Subcutaneous abdominal adipose tissue (tissue), 5 donors: Measurements from ENCODE around the gene KPNB1.

Source experiments
- H3K27ac ChIP-seq: one replicate; pipeline ENCODE4 v1.7.0; 2013; ENCODE audit warnings: low read depth, mild to moderate bottlenecking, inconsistent platforms, low read length, moderate library complexity
- H3K27me3 ChIP-seq, 5 donors: one replicate each; pipeline ENCODE4 v1.7.0; 2013; ENCODE audit warnings: low read length in 5 of 5, inconsistent platforms in 1 of 5; ENCODE audit not compliant: control insufficient read depth in 5 of 5, insufficient read depth in 4 of 5
- H3K36me3 ChIP-seq, 5 donors: one replicate each; pipeline ENCODE4 v1.7.0; 2013; ENCODE audit warnings: low read length in 5 of 5; ENCODE audit not compliant: control insufficient read depth in 5 of 5, insufficient read depth in 5 of 5
- H3K4me1 ChIP-seq, 5 donors: one replicate each; pipeline ENCODE4 v1.7.0; 2013; ENCODE audit warnings: low read length in 5 of 5, mild to moderate bottlenecking in 3 of 5, moderate library complexity in 1 of 5; ENCODE audit not compliant: control insufficient read depth in 5 of 5, insufficient read depth in 5 of 5
- H3K4me3 ChIP-seq, 5 donors: one replicate each; pipeline ENCODE4 v1.7.0; 2013; ENCODE audit warnings: low read length in 5 of 5, low read depth in 1 of 5
- H3K9ac ChIP-seq, 5 donors: one replicate each; pipeline ENCODE4 v1.7.0; 2013; ENCODE audit warnings: low read length in 5 of 5, mild to moderate bottlenecking in 4 of 5, moderate library complexity in 3 of 5
- H3K9me3 ChIP-seq, 5 donors: one replicate each; pipeline ENCODE4 v1.7.0; 2013; ENCODE audit warnings: low read length in 5 of 5; ENCODE audit not compliant: control insufficient read depth in 5 of 5
- donor health status: healthy.
- donor health status: healthy.
- donor health status: healthy.
- donor health status: healthy.
- donor health status: healthy.

Gene KPNB1

GRCh38 chr17:47707884-47708283, 58.2 kb downstream of the KPNB1 start:
- no peak overlapping the region for H3K27ac ChIP-seq
- peaks cover 0 to 59% (median 41%) of the 10 kb centered on the region in 5 donors for H3K36me3 ChIP-seq
- H3K27me3 ChIP-seq, result no peaks in the 10 kb centered on the region
- no peaks in the 10 kb centered on the region for H3K9me3 ChIP-seq
- no peak overlapping the region for H3K4me3 ChIP-seq
- H3K9ac ChIP-seq, result no peak overlapping the region
- H3K4me1 ChIP-seq, result peaks cover 2 to 42% (median 28%) of the 10 kb centered on the region in 5 donors

GRCh38 chr17:47708312-47708863, 58.7 kb downstream of the KPNB1 start:
- peaks cover 0 to 4% (median 3%) of the 10 kb centered on the region in 5 donors for H3K27me3 ChIP-seq
- peak overlapping the region in 1 of 5 donors; percentile 11 for H3K4me3 ChIP-seq
- H3K4me1 ChIP-seq, result peaks cover 2 to 37% (median 28%) of the 10 kb centered on the region in 5 donors
- peak overlapping the region in 1 of 5 donors; percentile 45 for H3K9ac ChIP-seq
- no peaks in the 10 kb centered on the region for H3K9me3 ChIP-seq
- H3K27ac ChIP-seq, result no peak overlapping the region
- H3K36me3 ChIP-seq, result peaks cover 0 to 59% (median 41%) of the 10 kb centered on the region in 5 donors

- Histone ChIP-seq H3K27me3 (peaks cover 0 to 10% (median 8%) of the 10 kb centered on the region in 5 donors), H3K4me3 (no peak overlapping the region), H3K9ac (no peak overlapping the region), H3K4me1 (peaks cover 2 to 31% (median 26%) of the 10 kb centered on the region in 5 donors), H3K36me3 (peaks cover 0 to 54% (median 40%) of the 10 kb centered on the region in 5 donors), H3K27ac (no peak overlapping the region), H3K9me3 (no peaks in the 10 kb centered on the region)
Measured at GRCh38 chr17:47708864-47709541, 59.3 kb downstream of the KPNB1 start.

GRCh38 chr17:47709594-47709993, 59.9 kb downstream of the KPNB1 start:
- Histone ChIP-seq H3K4me1 (peaks cover 2 to 27% (median 24%) of the 10 kb centered on the region in 5 donors), H3K27me3 (peaks cover 0 to 15% (median 8%) of the 10 kb centered on the region in 5 donors), H3K4me3 (no peak overlapping the region), H3K36me3 (peaks cover 0 to 50% (median 39%) of the 10 kb centered on the region in 5 donors), H3K27ac (no peak overlapping the region), H3K9me3 (no peaks in the 10 kb centered on the region), H3K9ac (no peak overlapping the region)

- peaks cover 0 to 33% (median 27%) of the 10 kb centered on the region in 5 donors for H3K36me3 ChIP-seq
- H3K4me3 ChIP-seq, result no peak overlapping the region
- H3K27me3 ChIP-seq, result peaks cover 0 to 20% (median 8%) of the 10 kb centered on the region in 5 donors
- peaks cover 2 to 20% (median 7%) of the 10 kb centered on the region in 5 donors for H3K4me1 ChIP-seq
- no peak overlapping the region for H3K9ac ChIP-seq
- no peak overlapping the region for H3K27ac ChIP-seq
- H3K9me3 ChIP-seq, result no peaks in the 10 kb centered on the region
Measured at GRCh38 chr17:47711366-47712099, 61.8 kb downstream of the KPNB1 start.

GRCh38 chr17:47712330-47713023, 62.8 kb downstream of the KPNB1 start:
- H3K4me1 ChIP-seq, result peaks cover 0 to 11% (median 5%) of the 10 kb centered on the region in 5 donors
- no peak overlapping the region for H3K9ac ChIP-seq
- no peaks in the 10 kb centered on the region for H3K9me3 ChIP-seq
- no peak overlapping the region for H3K4me3 ChIP-seq
- H3K27ac ChIP-seq, result no peak overlapping the region
- H3K27me3 ChIP-seq, result peaks cover under 1 to 26% (median 10%) of the 10 kb centered on the region in 5 donors
- H3K36me3 ChIP-seq, result peaks cover 0 to 33% (median 27%) of the 10 kb centered on the region in 5 donors

- no peak overlapping the region for H3K27ac ChIP-seq
- H3K9ac ChIP-seq, result no peak overlapping the region
- peaks cover 0 to 6% (median 0%) of the 10 kb centered on the region in 5 donors for H3K4me1 ChIP-seq
- no peak overlapping the region for H3K4me3 ChIP-seq
- no peaks in the 10 kb centered on the region for H3K9me3 ChIP-seq
- H3K27me3 ChIP-seq, result peaks cover 16 to 42% (median 26%) of the 10 kb centered on the region in 5 donors
- peaks cover 0 to 25% (median 22%) of the 10 kb centered on the region in 5 donors for H3K36me3 ChIP-seq
Measured at GRCh38 chr17:47713980-47714700, 64.4 kb downstream of the KPNB1 start.

- H3K27me3 ChIP-seq, result peaks cover 18 to 50% (median 34%) of the 10 kb centered on the region in 5 donors
- H3K4me1 ChIP-seq, result peaks cover 0 to 6% (median 0%) of the 10 kb centered on the region in 5 donors
- H3K27ac ChIP-seq, result no peak overlapping the region
- H3K36me3 ChIP-seq, result peaks cover 0 to 18% (median 16%) of the 10 kb centered on the region in 5 donors
- no peaks in the 10 kb centered on the region for H3K9me3 ChIP-seq
- H3K9ac ChIP-seq, result no peak overlapping the region
- no peak overlapping the region for H3K4me3 ChIP-seq
Measured at GRCh38 chr17:47714773-47715396, 65.2 kb downstream of the KPNB1 start.
